Thyroid gland (tissue), 4 donors: Measurements from ENCODE around the gene FARS2.

Experiments used
- CTCF ChIP-seq, 6 experiments: fragments of 200-600 bp in 3 of 6; fragments of 450-650 bp in 3 of 6; sonication (generic) in 3 of 6; IDR thresholded peaks; one replicate each; pipeline ENCODE4 v1.5.1; 2016 to 2019; ENCODE audit warnings: antibody characterized with exemption in 6 of 6, mild to moderate bottlenecking in 2 of 6, inconsistent platforms in 1 of 6, moderate library complexity in 1 of 6
- POLR2A ChIP-seq, 2 donors: fragments of 450-650 bp; IDR thresholded peaks; one replicate each; pipeline ENCODE4 v1.6.1; 2017; ENCODE audit warnings: antibody characterized with exemption in 2 of 2, mild to moderate bottlenecking in 2 of 2, moderate library complexity in 1 of 2

GRCh38 chr6:5270093-5270680, 8.9 kb downstream of the FARS2 start:
- TF ChIP-seq CTCF (IDR thresholded peaks at IDR 0.05) (no peak), POLR2A (IDR thresholded peaks at IDR 0.05) (no peak)
